ENCODE results near the gene EXOG. TPM values are rescaled to one million over a fixed set of nuclear protein-coding genes. Genes with fewer than 3 reads are reported as not detected.

EXOG gene
- polyA plus RNA-seq, 3 donors = 9.4 to 20.9 (median 17.7) TPM

GRCh38 chr3:38542401-38543298, 46.5 kb downstream of the EXOG start:
- peak; percentile 37 for DNase-seq

GRCh38 chr3:38543586-38543985, 47.4 kb downstream of the EXOG start:
- DNase-seq = no peak

DNA sequence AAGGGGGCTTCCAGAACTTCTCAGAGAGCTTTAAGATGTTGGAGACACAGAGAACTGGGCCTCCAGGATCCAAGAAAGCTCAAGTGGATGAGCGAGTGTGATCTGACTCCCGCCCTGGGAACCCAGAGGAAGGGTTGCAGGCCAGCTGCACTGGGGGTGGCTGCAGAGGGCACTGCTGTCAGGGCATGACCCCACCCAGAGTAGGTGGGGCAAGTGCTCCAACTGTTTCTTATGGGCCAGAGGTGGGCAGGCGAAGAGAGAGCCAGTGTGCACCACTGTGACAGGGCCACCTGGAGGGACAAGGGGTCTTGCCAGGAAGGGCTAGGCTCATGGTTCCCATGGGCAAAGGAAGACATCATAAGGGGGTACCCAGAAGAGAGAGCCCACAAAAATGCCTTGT, 48.8 kb downstream of the EXOG start:
- no peak for DNase-seq

DNA sequence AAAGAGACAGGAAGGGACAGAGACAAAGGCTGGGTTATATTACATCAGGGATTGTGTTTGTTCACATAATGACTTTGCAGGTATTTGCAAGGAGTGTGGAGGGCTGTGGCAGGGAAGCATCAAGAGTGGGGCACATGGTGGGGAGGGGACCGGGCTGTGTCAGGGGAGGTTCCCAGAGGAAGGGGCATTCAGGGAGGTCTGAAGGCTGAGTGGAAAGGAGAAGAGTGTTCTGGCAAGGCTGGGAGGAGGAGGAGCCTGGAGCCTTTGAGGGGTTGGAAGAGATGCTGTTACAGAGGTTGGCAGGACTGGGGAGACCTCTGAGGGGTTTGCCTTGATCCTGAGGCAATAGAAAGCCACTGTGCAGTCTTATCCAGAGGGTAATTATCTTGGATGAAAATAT, 49.4 kb downstream of the EXOG start:
- no peak for DNase-seq

GRCh38 chr3:38545983-38546382, 49.8 kb downstream of the EXOG start:
- no peak for DNase-seq

DNA sequence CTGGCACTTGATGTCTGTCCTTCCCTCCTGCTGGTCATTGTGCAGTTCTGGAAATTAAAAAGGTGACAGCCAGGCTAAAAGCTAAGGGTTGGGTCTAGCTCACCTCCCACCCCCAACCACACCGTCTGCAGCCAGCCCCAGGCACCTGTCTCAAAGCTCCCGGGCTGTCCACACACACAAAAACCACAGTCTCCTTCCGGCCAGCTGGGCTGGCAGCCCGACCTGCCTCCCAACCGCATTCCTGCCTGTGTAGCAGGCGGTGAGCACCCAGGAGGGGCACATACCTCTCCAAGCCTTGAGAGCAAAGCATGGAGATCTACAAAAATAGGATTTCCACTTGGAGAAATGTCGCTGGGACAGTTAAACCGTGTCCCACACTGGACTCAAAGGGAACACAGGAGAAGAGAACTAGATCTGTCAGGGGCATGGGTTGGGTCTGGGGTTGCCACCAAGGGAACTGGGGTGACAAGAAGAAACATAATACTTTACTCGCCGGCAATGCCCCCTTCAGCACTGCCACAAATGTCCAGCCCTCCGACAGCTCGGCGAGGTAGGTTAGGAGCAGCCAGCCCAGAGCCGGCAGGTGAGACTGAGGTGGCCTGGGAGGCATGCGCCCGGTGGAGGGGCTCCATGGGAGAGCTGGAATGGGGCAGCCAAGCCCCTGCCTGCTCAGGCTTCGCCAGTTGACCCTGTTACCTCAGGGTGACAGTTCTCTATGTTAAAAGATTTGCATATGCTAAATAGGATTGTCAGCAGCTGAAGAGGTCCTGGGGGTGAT, 52.2 kb downstream of the EXOG start:
- no peak for DNase-seq

- no peak for DNase-seq
Measured at GRCh38 chr3:38549082-38549481, 52.9 kb downstream of the EXOG start.

GRCh38 chr3:38549486-38549885, 53.3 kb downstream of the EXOG start:
- no peak for DNase-seq

- no peak for DNase-seq
Measured at GRCh38 chr3:38549957-38550840, 54.1 kb downstream of the EXOG start.

DNA sequence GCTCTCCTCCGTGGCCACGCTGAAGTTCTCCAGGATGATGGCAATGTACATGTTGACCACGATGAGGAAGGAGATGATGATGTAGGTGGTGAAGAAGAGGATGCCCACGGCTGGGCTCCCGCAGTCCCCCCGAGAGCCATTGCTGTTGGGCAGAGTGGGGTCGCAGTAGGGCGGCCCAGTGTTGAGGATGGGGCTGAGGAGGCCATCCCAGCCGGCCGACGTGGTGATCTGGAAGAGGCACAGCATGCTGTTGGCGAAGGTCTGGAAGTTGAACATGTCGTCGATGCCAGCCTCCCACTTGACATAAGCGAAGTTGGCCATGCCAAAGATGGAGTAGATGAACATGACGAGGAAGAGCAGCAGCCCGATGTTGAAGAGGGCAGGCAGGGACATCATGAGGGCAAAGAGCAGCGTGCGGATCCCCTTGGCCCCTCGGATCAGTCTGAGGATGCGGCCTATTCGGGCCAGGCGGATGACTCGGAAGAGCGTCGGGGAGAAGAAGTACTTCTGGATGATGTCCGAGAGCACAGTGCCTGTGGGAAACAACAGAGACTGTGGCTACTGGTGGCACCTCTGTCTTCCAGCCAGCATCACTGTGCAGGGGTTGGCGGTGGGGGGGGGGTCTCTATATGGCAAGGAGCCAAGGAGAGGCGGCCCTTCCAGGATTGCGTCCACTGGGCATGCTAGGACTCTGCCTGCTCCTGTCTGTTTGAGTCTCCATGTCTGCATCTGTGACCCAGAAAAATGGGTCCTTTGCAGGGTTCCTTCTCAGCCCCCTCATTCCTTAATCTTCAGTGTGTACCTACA, 55.1 kb downstream of the EXOG start:
- no peak for DNase-seq

DNA sequence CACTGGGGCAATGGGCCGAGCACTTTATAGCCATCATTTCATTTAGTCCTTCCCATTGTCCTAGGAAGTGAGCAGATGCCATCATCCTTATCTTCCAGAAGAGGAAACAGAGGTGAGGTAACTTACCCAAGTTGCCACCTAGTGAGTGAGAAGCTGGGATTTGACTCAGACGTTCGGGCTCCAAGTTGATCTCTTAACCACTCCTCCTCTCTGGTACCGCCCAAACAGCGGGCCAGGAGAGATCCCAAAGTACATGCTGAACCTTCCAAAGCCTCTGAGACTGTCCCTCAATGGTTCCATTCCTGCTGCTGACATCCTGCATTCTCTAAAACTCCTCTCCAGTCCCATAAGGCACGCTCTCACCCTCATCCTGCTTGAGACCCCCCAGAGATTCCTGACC, 56.2 kb downstream of the EXOG start:
- DNase-seq = no peak

DNA sequence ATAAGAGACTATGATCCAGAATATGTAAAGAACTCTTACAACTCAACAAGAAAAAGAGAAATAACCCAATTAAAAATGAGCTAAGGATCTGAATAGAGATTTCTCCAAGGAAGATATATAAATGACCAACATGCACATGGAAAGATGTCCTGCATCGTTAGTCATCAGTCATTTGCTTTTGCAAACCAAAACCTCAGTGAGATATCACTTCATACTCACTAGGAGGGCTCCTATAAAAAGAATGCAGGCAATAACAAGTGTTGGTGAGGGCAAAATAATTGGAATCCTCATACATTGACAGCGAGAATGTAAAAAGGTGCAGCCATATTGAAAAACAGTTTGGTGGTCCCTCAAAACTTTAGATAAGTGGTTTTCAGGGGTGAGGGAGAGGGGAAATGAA, 56.9 kb downstream of the EXOG start:
- DNase-seq = no peak

GRCh38 chr3:38554127-38554827, 58.1 kb downstream of the EXOG start:
- DNase-seq = no peak

DNA sequence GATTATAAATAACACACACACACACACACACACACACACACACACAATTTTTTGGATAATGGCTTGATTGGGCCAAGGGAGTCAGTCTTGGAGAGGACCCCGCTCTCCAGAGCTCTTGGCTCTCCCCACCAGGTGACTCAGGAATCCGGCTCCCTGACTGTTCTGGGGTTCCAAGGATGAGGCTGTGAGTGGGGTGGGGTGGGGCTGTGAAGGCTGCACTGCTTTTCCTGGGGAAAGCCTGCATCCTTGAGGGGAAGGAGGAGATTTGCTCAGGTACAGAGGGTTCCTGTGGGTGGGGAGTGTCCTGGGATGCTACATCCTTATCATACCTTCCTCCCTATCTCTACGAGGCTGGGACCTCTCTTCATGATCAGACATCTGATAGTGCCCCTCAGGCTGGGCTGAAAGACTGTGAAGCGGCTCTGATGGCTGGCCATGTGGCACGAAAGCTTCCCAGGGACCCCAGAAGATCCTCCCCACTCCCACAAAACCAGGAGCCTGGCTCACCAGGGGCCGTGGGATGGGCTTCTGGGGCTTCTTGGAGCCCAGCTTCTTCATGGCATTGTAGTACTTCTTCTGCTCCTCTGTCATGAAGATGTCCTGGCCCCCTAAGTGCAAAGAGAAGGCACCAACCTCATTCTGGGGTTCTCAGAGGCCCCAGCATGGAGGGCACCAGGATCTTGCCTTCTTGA, 59.2 kb downstream of the EXOG start:
- DNase-seq = no peak

DNA sequence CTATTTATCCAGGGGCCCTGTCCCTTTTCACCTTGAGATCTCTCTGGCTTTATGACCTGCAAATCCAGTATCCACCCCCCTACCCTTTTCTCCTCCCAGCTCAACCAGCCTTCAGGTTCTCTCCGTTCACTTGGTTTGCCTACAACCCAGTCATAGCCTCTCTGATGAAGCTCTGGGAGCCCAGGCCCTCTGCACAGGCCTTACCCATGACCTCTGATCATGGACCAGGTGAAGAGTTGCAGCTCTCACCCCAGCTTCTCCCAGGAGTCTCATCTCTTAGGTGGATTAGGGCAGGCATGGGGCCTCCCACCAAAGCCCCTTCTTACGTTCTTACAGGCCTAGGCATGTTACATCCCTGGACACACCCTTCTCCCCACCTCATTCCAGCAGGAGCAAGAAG, 59.8 kb downstream of the EXOG start:
- no peak for DNase-seq

DNA sequence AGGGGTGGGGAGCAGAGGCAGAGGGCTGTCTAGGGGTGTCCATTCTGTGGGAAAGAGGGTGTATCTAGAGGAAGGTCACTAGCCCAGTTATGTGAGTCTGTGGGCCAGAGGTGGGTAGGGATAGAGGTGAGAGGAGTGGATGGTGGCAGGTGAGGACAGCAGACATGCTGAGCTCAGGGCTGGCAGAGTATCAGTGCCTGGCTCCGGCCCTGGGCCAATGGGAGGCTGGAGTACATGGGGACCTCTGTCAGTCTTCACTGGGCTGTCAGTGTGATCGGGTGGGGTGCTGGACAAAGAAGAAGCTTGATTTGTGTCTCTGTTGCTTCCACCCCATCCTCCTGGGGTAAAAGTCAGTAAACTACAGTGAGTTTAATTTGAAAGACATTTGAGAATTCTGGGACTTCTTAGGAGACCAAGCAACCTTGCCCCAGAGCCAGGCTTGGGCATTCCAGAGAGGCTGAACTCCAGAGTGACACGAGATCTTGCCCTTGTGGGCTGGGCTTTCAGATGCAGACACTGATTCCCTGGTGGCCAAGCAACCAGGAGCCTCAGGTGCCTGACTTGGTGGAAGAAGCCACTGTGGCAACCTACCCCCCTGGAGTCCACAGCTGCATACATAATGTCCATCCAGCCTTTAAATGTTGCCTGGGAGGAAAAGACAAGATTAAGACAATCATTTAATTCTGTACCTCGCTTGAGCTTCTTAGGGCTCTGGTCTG, 60.7 kb downstream of the EXOG start:
- no peak for DNase-seq

GRCh38 chr3:38558864-38559263, 62.7 kb downstream of the EXOG start:
- DNase-seq = no peak

DNA sequence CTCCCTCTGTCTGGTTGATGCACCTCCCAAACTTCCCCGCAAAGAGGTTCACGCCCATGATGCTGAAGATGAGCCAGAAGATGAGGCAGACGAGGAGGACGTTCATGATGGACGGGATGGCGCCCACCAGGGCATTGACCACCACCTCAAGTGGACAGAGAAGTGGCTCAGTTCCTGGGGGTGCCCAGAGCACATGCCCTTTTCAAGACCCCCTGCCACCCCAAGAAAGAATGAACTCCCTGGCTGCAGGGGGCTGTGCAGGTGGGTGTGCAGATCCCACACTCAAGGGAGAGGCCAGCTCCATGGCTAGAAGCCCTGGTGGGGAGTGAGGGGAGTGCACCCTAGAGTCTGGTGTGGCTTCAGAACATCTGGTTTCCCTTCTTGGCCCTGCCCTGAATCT, 64.1 kb downstream of the EXOG start:
- DNase-seq = no peak

DNA sequence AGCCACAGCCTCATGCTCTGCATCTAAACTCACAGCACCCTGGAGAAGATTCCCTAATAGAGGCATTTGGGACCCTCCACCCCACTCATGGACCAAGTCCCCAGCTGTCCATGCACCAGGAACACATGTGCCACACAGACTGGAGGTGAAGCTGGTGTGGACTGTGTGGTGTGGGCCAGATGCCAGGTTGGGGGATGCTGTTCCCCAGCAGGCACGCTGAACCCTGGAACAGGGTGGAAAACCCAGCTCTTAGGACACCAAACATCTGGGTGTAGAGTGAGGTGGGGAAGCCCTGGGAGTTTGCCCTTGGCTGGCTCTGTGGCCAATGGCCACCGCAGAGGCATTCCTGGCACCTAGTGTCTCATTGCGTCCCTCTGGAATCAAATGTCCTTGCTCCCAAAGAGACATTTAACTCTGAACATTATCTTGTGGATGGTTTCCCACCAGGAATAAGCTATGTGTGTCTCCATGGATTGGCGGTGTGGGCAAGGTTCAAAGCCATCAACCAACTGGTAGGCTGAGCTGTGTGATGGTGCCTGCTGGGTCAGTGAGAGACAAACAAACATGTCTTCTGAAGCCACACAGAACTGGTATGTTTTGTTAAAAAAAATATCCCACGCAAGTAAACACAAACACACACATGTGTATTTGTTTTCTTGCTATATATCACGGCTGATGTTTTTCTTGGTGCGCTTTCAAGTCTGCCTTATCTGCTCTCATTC, 65.0 kb downstream of the EXOG start:
- no peak for DNase-seq

Data from renal pelvis (tissue), 4 donors.